Measurements from ENCODE around the gene SLC4A2. TPM values are rescaled to one million over a fixed set of nuclear protein-coding genes. Genes with fewer than 3 reads are reported as not detected.
"Not testable (repeated sequence)": the region's sequence is repeated elsewhere in the genome, so short reads cannot be mapped to it uniquely, and the experiment has no call there.

SLC4A2 gene
- total and polyA plus RNA-seq, 7 experiments from 2014 or later, result 7.9 to 125 (median 57.2) TPM

DNA sequence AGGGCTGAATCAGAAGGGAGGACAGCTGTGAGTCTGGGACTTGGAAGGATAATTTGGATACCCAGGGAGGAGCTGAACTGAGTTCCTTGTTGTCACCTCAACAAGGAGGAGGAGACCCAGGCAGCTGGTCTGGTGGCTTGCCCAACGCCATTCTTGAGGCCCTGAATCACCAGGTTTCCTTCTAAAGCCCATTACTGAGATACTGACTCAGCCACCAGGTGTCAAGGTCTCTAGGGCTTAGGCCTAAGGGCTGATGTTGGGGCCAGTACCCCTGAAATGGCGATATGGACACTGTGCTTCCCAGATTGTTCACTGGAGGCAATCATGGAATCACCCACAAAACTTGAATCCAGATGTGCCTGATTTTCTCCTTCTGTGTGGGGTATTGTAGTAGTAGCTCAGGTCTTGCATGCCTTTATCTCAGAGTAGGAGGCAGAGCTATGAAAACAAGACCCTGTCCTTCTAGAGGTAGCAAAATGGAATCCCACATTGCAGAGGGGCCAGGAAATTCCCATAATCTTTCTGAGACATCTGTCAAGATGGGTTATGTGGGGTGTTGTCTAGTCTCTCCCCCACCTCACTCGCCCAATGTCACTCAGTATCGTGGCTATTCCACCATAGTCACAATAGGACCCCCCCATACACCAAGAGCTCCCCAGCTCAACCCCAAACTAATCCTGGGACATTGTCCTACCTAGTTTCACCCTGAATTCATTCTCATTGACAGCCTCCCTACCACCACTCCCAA, 33.3 kb upstream of the SLC4A2 start:
- Mint-ChIP-seq H3K4me1 (peaks cover 20 to 35% (median 25%) of the 10 kb centered on the region in 7 donors), H3K27ac (peak overlapping the region in 6 of 9 donors; percentile 59 to 100 (median 98)), H3K36me3 (peaks cover 0 to 2% (median 0%) of the 10 kb centered on the region in 5 donors), H3K9me3 (peaks cover 0 to 2% (median 0%) of the 10 kb centered on the region in 11 donors), H3K27me3 (peaks cover 0 to 15% (median 0%) of the 10 kb centered on the region in 5 donors), H3K4me3 (peak overlapping the region in 4 of 10 donors; percentile 1 to 34 (median 25))
- ATAC-seq (no peak), DNase-seq (no peak)
- Histone ChIP-seq H3K9me3 (ENCODE audit: control insufficient read depth in 2 of 3, low read length in 3 of 3) (no peaks in the 10 kb centered on the region), H3K4me3 (ENCODE audit: low read length) (no peak overlapping the region), H3K36me3 (ENCODE audit: control insufficient read depth in 2 of 3, insufficient read depth in 3 of 3, low read length in 3 of 3) (peaks cover 0 to 2% (median 0%) of the 10 kb centered on the region in 3 experiments), H3K4me1 (ENCODE audit: control insufficient read depth in 2 of 2, insufficient read depth in 2 of 2, low read length in 2 of 2) (peaks cover 6% of the 10 kb centered on the region in 2 donors), H3K27me3 (ENCODE audit: control insufficient read depth in 2 of 2, insufficient read depth in 2 of 2, low read length in 2 of 2) (no peaks in the 10 kb centered on the region), H3K27ac (ENCODE audit: low read depth, low read length) (no peak overlapping the region)
- CTCF ChIA-PET, result interaction anchor here (0.8 to 1.0 kb wide), 2 partner anchors 9 to 86 kb away, joined by 3 read pairs; no protein-coding TSS in a partner anchor
- POLR2A ChIA-PET, result interaction anchor here (0.9 to 1.3 kb wide), 3 partner anchors 11 to 61 kb away, joined by 3 to 4 read pairs (median 3); no protein-coding TSS in a partner anchor
- intact Hi-C loops (cut with micrococcal nuclease), result loop anchor here (5.0 to 10.0 kb wide), 2 partner anchors 319 to 704 kb away; partner anchors contain the start of genes ACTR3C (in 1 of the 2), LRRC61 (in 1 of the 2) and NUB1 (in 1 of the 2)

DNA sequence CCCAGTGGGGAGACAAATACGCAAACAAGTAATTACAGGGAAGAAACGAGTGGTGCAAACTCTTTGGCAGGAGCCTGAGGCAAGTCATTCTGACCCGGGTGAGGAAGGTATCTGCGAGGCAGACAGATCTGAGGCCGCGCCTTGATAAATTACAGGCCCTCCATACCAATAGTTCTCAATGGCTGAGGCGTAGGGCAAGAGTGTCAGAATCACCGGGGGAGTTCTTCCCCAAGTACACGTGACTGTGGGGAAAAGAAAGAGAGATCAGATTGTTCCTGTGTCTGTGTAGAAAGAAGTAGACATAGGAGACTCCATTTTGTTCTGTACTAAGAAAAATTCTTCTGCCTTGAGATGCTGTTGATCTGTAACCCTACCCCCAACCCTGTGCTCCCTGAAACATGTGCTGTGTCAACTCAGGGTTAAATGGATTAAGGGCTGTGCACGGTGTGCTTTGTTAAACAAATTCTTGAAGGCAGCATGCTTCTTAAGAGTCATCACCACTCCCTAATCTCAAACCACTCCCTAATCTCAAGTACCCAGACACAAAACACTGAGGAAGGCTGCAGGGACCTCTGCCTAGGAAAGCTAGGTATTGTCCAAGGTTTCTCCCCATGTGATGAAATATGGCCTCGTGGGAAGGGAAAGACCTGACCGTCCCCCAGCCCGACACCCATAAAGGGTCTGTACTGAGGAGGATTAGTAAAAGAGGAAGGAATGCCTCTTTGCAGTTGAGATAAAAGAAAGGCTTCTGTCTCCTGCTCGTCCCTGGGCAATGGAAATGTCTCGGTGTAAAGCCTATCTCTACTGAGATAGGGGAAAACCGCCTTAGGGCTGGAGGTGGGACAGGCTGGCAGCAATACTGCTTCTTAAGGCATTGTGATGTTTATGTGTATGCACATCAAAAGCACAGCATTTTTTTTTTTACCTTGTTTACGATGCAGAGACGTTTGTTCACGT, 32.3 kb upstream of the SLC4A2 start:
- H3K9me3 Mint-ChIP-seq; H3K9me3 ChIP-seq (ENCODE audit: control insufficient read depth in 2 of 3, low read length in 3 of 3); DNase-seq; ATAC-seq; H3K4me1 ChIP-seq (ENCODE audit: control insufficient read depth in 2 of 2, insufficient read depth in 2 of 2, low read length in 2 of 2); H3K36me3 Mint-ChIP-seq; H3K27me3 ChIP-seq (ENCODE audit: control insufficient read depth in 2 of 2, insufficient read depth in 2 of 2, low read length in 2 of 2): not testable (repeated sequence)
- peaks cover 0 to 12% (median 0%) of the 10 kb centered on the region in 3 experiments for H3K36me3 ChIP-seq (ENCODE audit: control insufficient read depth in 2 of 3, insufficient read depth in 3 of 3, low read length in 3 of 3)
- ChIA-PET CTCF (interaction anchor here (1.5 to 2.1 kb wide), 3 partner anchors 15 to 64 kb away, joined by 4 to 8 read pairs (median 6); no protein-coding TSS in a partner anchor), POLR2A (interaction anchor here (0.9 to 1.8 kb wide), 12 partner anchors 9 to 81 kb away, joined by 3 to 28 read pairs (median 8); partner anchors contain the start of genes CDK5, FASTK and SLC4A2)
- Mint-ChIP-seq H3K27ac (peak overlapping the region; percentile 95 to 100 (median 99)), H3K4me3 (peak overlapping the region; percentile 83 to 98 (median 92)), H3K27me3 (peaks cover 0 to 10% (median 0%) of the 10 kb centered on the region in 5 donors), H3K4me1 (peaks cover 20 to 40% (median 29%) of the 10 kb centered on the region in 7 donors)
- H3K4me3 ChIP-seq (ENCODE audit: low read length), result peak overlapping the region; percentile 78
- peak overlapping the region; percentile 94 for H3K27ac ChIP-seq (ENCODE audit: low read depth, low read length)
- intact Hi-C loops (cut with micrococcal nuclease), result loop anchor here (5.0 to 10.0 kb wide), 2 partner anchors 318 to 705 kb away; partner anchors contain the start of genes ACTR3C (in 1 of the 2), LRRC61 (in 1 of the 2) and NUB1 (in 1 of the 2)

DNA sequence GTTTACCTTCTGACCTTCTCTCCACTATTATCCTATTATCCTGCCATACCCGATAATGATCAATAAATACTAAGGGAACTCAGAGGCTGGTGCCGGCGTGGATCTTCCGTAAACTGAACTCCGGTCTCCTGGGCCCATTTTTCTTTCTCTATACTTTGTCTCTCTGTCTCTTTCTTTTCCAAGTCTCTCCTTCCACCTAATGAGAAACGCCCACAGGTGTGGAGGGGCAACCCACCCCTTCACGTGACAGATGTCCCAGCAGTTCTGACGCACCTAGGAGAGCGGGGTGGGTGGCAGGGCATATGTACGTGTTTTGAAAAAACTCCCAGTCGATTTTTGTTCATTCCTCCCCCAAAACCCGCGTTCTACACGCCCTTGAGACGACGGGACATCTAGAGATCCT, 31.7 kb upstream of the SLC4A2 start:
- ChIA-PET CTCF (interaction anchor here (0.6 to 2.1 kb wide), 5 partner anchors 9 to 65 kb away, joined by 3 to 12 read pairs (median 6); no protein-coding TSS in a partner anchor), POLR2A (interaction anchor here (0.9 to 1.8 kb wide), 16 partner anchors 9 to 80 kb away, joined by 3 to 28 read pairs (median 7); partner anchors contain the start of genes CDK5, FASTK, SLC4A2 and TMUB1)
- H3K27ac ChIP-seq (ENCODE audit: low read depth, low read length), result peak overlapping the region; percentile 94
- Mint-ChIP-seq H3K4me1 (peaks cover 20 to 40% (median 29%) of the 10 kb centered on the region in 7 donors), H3K27me3 (peaks cover 0 to 10% (median 0%) of the 10 kb centered on the region in 5 donors), H3K4me3 (peak overlapping the region; percentile 83 to 98 (median 92)), H3K36me3 (peaks cover 0 to 11% (median 0%) of the 10 kb centered on the region in 5 donors), H3K27ac (peak overlapping the region; percentile 95 to 100 (median 99))
- intact Hi-C loops (cut with micrococcal nuclease), result loop anchor here (1.0 to 10.0 kb wide), 14 partner anchors 9 to 1901 kb away; partner anchors contain the start of genes ABCF2 (in 2 of the 2), FASTK (in 2 of the 2), NUB1 (in 2 of the 2) and ACTR3C (in 1 of the 2)
- H3K4me3 ChIP-seq (ENCODE audit: low read length), result peak overlapping the region; percentile 78
- H3K27me3 ChIP-seq (ENCODE audit: control insufficient read depth in 2 of 2, insufficient read depth in 2 of 2, low read length in 2 of 2); H3K9me3 ChIP-seq (ENCODE audit: control insufficient read depth in 2 of 3, low read length in 3 of 3); H3K9me3 Mint-ChIP-seq; DNase-seq; H3K4me1 ChIP-seq (ENCODE audit: control insufficient read depth in 2 of 2, insufficient read depth in 2 of 2, low read length in 2 of 2): not testable (repeated sequence)
- H3K36me3 ChIP-seq (ENCODE audit: control insufficient read depth in 2 of 3, insufficient read depth in 3 of 3, low read length in 3 of 3), result peaks cover 0 to 14% (median 0%) of the 10 kb centered on the region in 3 experiments
- ATAC-seq, result peak; percentile 40

- Mint-ChIP-seq H3K9me3 (no peaks in the 10 kb centered on the region), H3K27ac (peak within 1 kb of the TSS; percentile 95 to 100 (median 99)), H3K27me3 (peaks cover 0 to 6% (median 0%) of the 10 kb centered on the region in 5 donors), H3K4me1 (peaks cover 20 to 40% (median 29%) of the 10 kb centered on the region in 7 donors), H3K4me3 (peak within 1 kb of the TSS; percentile 83 to 98 (median 92)), H3K36me3 (peaks cover 0 to 11% (median 0%) of the 10 kb centered on the region in 5 donors)
- DNase-seq, result peak; percentile 89 to 100 (median 99)
- H3K27me3 ChIP-seq (ENCODE audit: control insufficient read depth in 2 of 2, insufficient read depth in 2 of 2, low read length in 2 of 2), result no peaks in the 10 kb centered on the region
- H3K27ac ChIP-seq (ENCODE audit: low read depth, low read length), result peak within 1 kb of the TSS; percentile 94
- peaks cover 0 to 20% (median 0%) of the 10 kb centered on the region in 3 experiments for H3K36me3 ChIP-seq (ENCODE audit: control insufficient read depth in 2 of 3, insufficient read depth in 3 of 3, low read length in 3 of 3)
- intact Hi-C loops (cut with micrococcal nuclease), result loop anchor here (1.0 to 10.0 kb wide), 14 partner anchors 10 to 1902 kb away; partner anchors contain the start of genes ABCF2 (in 2 of the 2), FASTK (in 2 of the 2), NUB1 (in 2 of the 2) and ACTR3C (in 1 of the 2)
- H3K4me1 ChIP-seq (ENCODE audit: control insufficient read depth in 2 of 2, insufficient read depth in 2 of 2, low read length in 2 of 2), result peaks cover 6% of the 10 kb centered on the region in 2 donors
- ChIA-PET CTCF (interaction anchor here (0.6 to 2.1 kb wide), 10 partner anchors 10 to 79 kb away, joined by 3 to 12 read pairs (median 3); no protein-coding TSS in a partner anchor), POLR2A (interaction anchor here (0.6 to 1.8 kb wide), 18 partner anchors 9 to 80 kb away, joined by 3 to 28 read pairs (median 6); partner anchors contain the start of genes CDK5, FASTK, SLC4A2 and TMUB1)
- H3K9me3 ChIP-seq (ENCODE audit: control insufficient read depth in 2 of 3, low read length in 3 of 3), result no peaks in the 10 kb centered on the region
- H3K4me3 ChIP-seq (ENCODE audit: low read length), result peak within 1 kb of the TSS; percentile 78
- peak; percentile 94 for ATAC-seq
Observed at GRCh38 chr7:151028131-151028947, 31.1 kb upstream of the SLC4A2 start, which contains the start of gene ABCB8. TSS of gene ABCB8 (plus strand) at chr7:151028450. CDS start at chr7:151028516, 66 bp downstream.

Measured in naive thymus-derived CD4-positive, alpha-beta T cell (primary cell).